Loucy (cell line): Measurements from ENCODE around the gene MRPS6.

Experiments used
- H2AFZ ChIP-seq: fragments of 200-600 bp; sonication (generic); 2 replicates; pipeline ENCODE4 v1.6.0; 2016; ENCODE audit warnings: antibody characterized with exemption, mild to moderate bottlenecking, low read length, moderate library complexity
- H3F3A ChIP-seq: fragments of 200-600 bp; 2 replicates; pipeline ENCODE4 v1.6.0; 2016; ENCODE audit warnings: antibody characterized with exemption, low read depth, mild to moderate bottlenecking
- H3K27me3 ChIP-seq: fragments of 200-600 bp; sonication (generic); 2 replicates; pipeline ENCODE4 v1.6.1; 2014; ENCODE audit warnings: low read length, mild to moderate bottlenecking; ENCODE audit not compliant: insufficient read depth, poor library complexity, severe bottlenecking
- H3K36me3 ChIP-seq: fragments of 200-600 bp; sonication (generic); 2 replicates; pipeline ENCODE4 v1.6.1; 2016; ENCODE audit warnings: low read length; ENCODE audit not compliant: insufficient read depth
- H3K4me1 ChIP-seq: fragments of 200-600 bp; sonication (generic); 2 replicates; pipeline ENCODE4 v1.5.1; 2014; ENCODE audit warnings: low read length, mild to moderate bottlenecking; ENCODE audit not compliant: insufficient read depth, poor library complexity, severe bottlenecking
- H3K4me2 ChIP-seq: fragments of 200-600 bp; sonication (generic); 2 replicates; pipeline ENCODE4 v1.6.0; 2014; ENCODE audit warnings: antibody characterized with exemption, low read length, low read depth, mild to moderate bottlenecking; ENCODE audit not compliant: poor library complexity, severe bottlenecking
- H3K4me3 ChIP-seq: fragments of 200-600 bp; sonication (generic); 2 replicates; pipeline ENCODE4 v1.5.1; 2014; ENCODE audit warnings: low read length, mild to moderate bottlenecking, mixed read lengths; ENCODE audit not compliant: poor library complexity, severe bottlenecking
- H3K79me2 ChIP-seq: fragments of 200-600 bp; sonication (generic); 2 replicates; pipeline ENCODE4 v1.6.1; 2014; ENCODE audit warnings: low read length; ENCODE audit not compliant: insufficient read depth
- H3K9ac ChIP-seq: fragments of 200-600 bp; sonication (generic); 2 replicates; pipeline ENCODE4 v1.6.0; 2014; ENCODE audit warnings: mild to moderate bottlenecking, low read depth, low read length, moderate library complexity; ENCODE audit not compliant: poor library complexity, severe bottlenecking
- H3K9me2 ChIP-seq: fragments of 200-600 bp; sonication (generic); replicated peaks from 2 replicates; pipeline ENCODE4 v1.6.1; 2016; ENCODE audit warnings: low read depth, low read length, mixed read lengths
- H3K9me3 ChIP-seq: fragments of 200-600 bp; sonication (generic); 2 replicates; pipeline ENCODE4 v1.6.1; 2014; ENCODE audit warnings: mild to moderate bottlenecking, antibody characterized with exemption, low read length, low read depth; ENCODE audit not compliant: insufficient read depth
- H4K20me1 ChIP-seq: fragments of 200-600 bp; sonication (generic); 2 replicates; pipeline ENCODE4 v1.6.0; 2014; ENCODE audit warnings: antibody characterized with exemption, low read length, mild to moderate bottlenecking; ENCODE audit not compliant: insufficient read depth, poor library complexity, severe bottlenecking
- CTCF ChIP-seq: fragments of 200-600 bp; sonication (generic); conservative IDR thresholded peaks from 2 replicates; pipeline ENCODE4 v1.5.1; 2014; ENCODE audit warnings: mild to moderate bottlenecking, antibody characterized with exemption, low read length
- EZH2phosphoT487 ChIP-seq: fragments of 200-600 bp; IDR thresholded peaks from 2 replicates; pipeline ENCODE4 v1.6.1; 2018; ENCODE audit warnings: antibody characterized with exemption, mild to moderate bottlenecking, moderate library complexity, borderline replicate concordance

MRPS6 gene

GRCh38 chr21:34073032-34073748, at the start of gene MRPS6, which contains the start of gene SLC5A3:
Gene MRPS6, plus strand, starts transcription at chr21:34073578. Its CDS starts 123 bp downstream, at chr21:34073701.
Gene SLC5A3, plus strand, starts transcription at chr21:34073578. Its CDS starts 21,621 bp downstream, at chr21:34095199.
- H3K9me3 ChIP-seq: no peaks in the 10 kb centered on the region
- H3K4me1 ChIP-seq: peaks cover 32% of the 10 kb centered on the region
- peak within 1 kb of the TSS; percentile 95 for H3K9ac ChIP-seq
- peaks cover 37% of the 10 kb centered on the region for H4K20me1 ChIP-seq
- no peaks in the 10 kb centered on the region for H3K36me3 ChIP-seq
- H3F3A ChIP-seq: peaks cover 9% of the 10 kb centered on the region; the same call in 1 of the 2 replicates
- no peaks in the 10 kb centered on the region for H3K27me3 ChIP-seq
- TF ChIP-seq CTCF (0 out of 2 replicates have a peak, but pooled peaks have one; percentile 12), EZH2phosphoT487 (no peak)
- H3K79me2 ChIP-seq: peaks cover 44% of the 10 kb centered on the region
- no peaks in the 10 kb centered on the region for H3K9me2 ChIP-seq
- peak within 1 kb of the TSS; percentile 86 for H3K4me2 ChIP-seq
- peak within 1 kb of the TSS; percentile 98 for H3K4me3 ChIP-seq
- H2AFZ ChIP-seq: peak within 1 kb of the TSS; percentile 3; the same call in 1 of the 2 replicates

GRCh38 chr21:34023691-34024373, 49.5 kb upstream of the MRPS6 start:
- peak overlapping the region; percentile 56 for H3K4me2 ChIP-seq
- peaks cover 31% of the 10 kb centered on the region for H3K4me1 ChIP-seq

GRCh38 chr21:34024374-34024693, 49.0 kb upstream of the MRPS6 start:
- no peaks in the 10 kb centered on the region for H3K36me3 ChIP-seq
- no peaks in the 10 kb centered on the region for H3F3A ChIP-seq
- H3K4me2 ChIP-seq: no peak overlapping the region
- H3K27me3 ChIP-seq: no peaks in the 10 kb centered on the region
- no peak for TF ChIP-seq EZH2phosphoT487
- TF ChIP-seq CTCF: no peak
- H3K79me2 ChIP-seq: no peaks in the 10 kb centered on the region
- H3K9me3 ChIP-seq: no peaks in the 10 kb centered on the region
- H2AFZ ChIP-seq: no peak overlapping the region
- no peak overlapping the region for H3K9ac ChIP-seq
- H3K4me1 ChIP-seq: peaks cover 31% of the 10 kb centered on the region
- no peaks in the 10 kb centered on the region for H3K9me2 ChIP-seq
- H4K20me1 ChIP-seq: no peaks in the 10 kb centered on the region
- no peak overlapping the region for H3K4me3 ChIP-seq

More at GRCh38 chr21:34023691-34024373, 49.5 kb upstream of the MRPS6 start:
- Histone ChIP-seq H3K9me3 (no peaks in the 10 kb centered on the region), H3K9ac (peak overlapping the region; percentile 5), H3K27me3 (no peaks in the 10 kb centered on the region), H3F3A (no peaks in the 10 kb centered on the region), H2AFZ (no peak overlapping the region), H3K36me3 (no peaks in the 10 kb centered on the region), H3K4me3 (no peak overlapping the region), H4K20me1 (no peaks in the 10 kb centered on the region), H3K9me2 (no peaks in the 10 kb centered on the region), H3K79me2 (no peaks in the 10 kb centered on the region)
- no peak for TF ChIP-seq CTCF
- TF ChIP-seq EZH2phosphoT487: no peak
